HG03442 (cell line): ENCODE measurements around the gene SFXN3.

Source experiments
- ATAC-seq: cut with Tn5 transposase; IDR thresholded peaks from one replicate; pipeline ENCODE4 v1.9.1; 2021; ENCODE audit warnings: mild to moderate bottlenecking, moderate library complexity; ENCODE audit not compliant: unreplicated experiment

SFXN3 gene

GRCh38 chr10:101071885-101072433 lies 40.9 kb downstream of the SFXN3 start:
- no peak for ATAC-seq

- no peak for ATAC-seq
Measured at GRCh38 chr10:101072923-101073322, 41.9 kb downstream of the SFXN3 start.

GRCh38 chr10:101073631-101074030 lies 42.6 kb downstream of the SFXN3 start:
- no peak for ATAC-seq

DNA sequence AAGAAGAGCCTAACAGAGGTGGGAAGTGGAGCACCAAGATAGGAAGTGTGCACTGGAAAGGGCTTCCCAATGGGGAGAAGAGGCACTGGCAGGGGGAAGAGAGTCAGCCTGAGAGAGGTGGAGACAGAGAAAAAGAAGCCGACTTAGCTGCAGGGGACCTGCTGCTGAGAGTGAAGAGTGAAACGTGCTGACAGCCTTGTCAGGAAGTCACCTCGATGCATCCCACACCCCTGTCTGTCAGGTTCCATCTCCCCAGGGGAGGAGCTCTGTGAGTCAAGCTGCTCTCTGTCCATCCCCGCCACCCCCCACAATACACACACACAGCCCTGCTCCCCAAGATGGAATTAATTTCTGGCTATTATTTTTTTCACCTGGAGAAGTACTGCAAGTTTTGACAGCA lies 44.7 kb downstream of the SFXN3 start:
- no peak for ATAC-seq

DNA sequence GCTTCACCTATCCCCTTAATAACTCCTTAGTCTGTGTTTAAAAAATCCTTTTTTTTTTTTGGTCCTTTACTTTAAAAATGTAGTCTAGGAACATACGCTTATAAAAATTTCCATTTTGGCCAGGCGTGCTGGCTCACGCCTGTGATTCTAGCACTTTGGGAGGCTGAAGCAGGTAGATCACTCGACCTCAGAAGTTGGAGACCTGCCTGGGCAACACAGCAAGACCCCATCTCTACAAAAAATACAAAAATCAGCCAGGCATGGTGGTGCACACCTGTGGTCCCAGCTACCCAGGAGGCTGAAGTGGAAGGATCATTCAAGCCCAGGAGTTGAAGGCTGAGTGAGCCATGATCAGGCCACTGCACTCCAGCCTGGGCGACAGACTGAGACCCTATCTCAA lies 45.6 kb downstream of the SFXN3 start:
- no peak for ATAC-seq

DNA sequence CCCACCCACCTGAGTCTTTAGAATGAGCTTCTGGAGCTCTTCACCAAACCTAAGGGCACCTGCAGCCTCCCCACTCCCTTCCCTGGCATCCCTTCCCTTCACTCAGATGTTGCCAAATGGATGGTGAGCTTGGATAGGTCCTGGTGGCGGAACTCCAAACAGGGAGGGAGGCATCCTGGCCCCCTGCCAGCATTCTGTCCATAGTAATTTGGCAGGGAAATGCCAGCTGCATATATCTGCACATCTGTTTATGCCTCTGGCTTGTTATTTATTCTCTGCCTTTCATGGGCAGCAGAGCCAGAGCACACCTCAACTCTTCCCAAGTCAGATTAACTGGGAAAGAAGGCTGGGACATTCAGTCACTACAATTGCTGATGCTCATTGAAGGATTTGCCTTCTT lies 48.8 kb downstream of the SFXN3 start:
- no peak for ATAC-seq

- ATAC-seq: no peak
Measured at GRCh38 chr10:101080933-101081931, 50.2 kb downstream of the SFXN3 start.

DNA sequence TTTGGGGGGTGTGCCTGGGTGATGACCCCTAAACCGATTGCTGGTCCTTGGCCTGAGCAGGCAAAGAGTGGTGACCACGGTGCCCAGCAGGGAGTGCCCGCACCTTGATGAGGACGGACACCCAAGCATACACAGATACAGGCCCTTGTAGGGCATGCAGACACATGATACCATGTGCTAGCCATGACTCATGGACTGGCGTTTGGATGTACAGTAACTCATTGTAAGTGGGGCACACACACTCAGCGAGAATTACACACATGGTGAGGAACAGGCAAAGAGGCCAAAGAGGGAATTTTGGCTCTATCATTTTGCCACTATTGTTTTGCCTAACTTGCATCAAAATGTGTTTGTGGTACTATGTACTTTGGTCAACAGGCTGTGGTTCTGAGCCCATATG lies 54.8 kb downstream of the SFXN3 start:
- no peak for ATAC-seq

DNA sequence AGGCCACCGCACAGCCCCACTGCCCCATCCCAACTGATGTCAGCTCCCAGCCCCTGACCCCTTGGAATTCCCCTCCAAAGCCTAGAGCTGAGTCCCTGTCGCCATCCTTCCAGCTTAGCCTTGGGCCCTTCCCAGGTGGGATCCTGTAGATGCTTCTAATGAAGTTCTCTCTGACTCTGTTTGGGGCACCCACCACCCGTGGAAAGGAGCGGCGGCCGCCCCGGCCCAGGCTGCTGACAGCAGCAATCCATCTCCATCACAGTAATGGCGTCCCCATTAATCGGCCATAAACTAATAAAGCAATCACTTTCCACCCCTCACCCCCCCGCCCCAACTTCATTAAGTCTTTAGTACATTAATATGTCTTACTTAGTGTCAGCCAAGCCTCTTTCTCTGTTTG lies 56.3 kb downstream of the SFXN3 start:
- no peak for ATAC-seq

- no peak for ATAC-seq
Measured at GRCh38 chr10:101087965-101088364, 56.9 kb downstream of the SFXN3 start.

DNA sequence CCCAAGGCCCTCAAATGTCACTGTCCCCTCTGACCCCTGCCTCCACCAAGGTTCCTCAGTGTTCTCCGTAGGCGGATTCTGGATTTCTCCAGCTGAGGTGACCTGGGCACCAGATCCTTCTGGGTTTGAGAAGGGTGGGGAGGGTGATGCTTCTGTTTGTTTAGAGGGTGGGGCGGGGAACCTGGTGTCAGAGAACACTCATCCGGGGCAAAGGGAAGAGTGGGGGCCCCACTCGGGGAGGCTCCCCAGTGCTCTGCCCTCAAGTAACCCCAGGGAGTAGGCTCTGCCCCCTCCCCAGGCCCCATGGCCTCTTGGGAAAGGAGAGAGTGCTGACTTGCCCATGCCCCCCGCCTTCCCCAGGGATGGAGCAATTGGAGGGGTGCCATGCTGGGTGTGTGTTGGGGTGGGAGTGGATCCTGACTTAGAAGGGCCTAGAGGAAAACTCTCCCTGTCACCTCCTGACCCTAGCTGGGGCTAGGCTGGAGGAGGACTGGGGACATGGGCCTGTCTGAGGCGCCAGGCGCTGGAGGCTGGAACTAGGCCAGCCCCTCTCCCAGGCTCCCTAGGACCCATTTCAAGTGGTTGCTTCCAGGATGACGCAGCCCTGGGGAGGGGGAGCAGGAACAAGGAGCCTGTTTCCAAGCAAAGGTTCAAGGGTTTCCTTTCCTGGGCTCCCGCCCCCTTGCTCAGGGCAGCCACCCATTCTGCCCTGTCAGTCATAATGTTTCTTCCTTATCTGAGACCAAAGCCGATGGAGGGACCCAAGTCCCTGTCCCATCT lies 58.7 kb downstream of the SFXN3 start:
- ATAC-seq: no peak

DNA sequence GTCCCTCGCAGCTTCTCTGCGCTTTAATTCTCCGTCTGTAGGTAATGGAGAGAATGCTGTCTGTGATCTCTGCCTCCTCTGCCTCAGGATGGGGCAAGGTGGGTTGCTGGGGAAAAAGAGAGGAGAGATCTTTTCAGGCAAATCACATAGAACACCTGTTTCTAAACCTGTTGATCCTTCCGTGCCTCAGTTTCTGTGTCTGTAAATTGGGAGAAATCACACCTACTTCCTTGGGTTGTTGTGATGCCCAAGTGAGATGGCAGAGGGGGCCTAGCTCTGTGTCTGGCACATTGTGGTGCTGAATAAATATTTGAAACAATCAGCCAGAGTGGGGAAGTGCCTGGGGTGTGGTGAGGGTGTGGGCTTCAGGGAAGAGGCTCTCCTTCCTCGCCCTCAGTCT lies 59.6 kb downstream of the SFXN3 start:
- ATAC-seq: no peak
